Measurements from ENCODE around the gene MRPL49. TPM values are rescaled to one million over a fixed set of nuclear protein-coding genes. Genes with fewer than 3 reads are reported as not detected.
A peak's percentile ranks its signal among the peaks of the same experiment; 100 is the strongest.

The MRPL49 gene
- total and polyA plus RNA-seq, 9 of the 15 experiments (the other 6 are each of a cell fraction or from before 2014, with no cell fraction given), result 74.3 to 132 (median 91.2) TPM

DNA sequence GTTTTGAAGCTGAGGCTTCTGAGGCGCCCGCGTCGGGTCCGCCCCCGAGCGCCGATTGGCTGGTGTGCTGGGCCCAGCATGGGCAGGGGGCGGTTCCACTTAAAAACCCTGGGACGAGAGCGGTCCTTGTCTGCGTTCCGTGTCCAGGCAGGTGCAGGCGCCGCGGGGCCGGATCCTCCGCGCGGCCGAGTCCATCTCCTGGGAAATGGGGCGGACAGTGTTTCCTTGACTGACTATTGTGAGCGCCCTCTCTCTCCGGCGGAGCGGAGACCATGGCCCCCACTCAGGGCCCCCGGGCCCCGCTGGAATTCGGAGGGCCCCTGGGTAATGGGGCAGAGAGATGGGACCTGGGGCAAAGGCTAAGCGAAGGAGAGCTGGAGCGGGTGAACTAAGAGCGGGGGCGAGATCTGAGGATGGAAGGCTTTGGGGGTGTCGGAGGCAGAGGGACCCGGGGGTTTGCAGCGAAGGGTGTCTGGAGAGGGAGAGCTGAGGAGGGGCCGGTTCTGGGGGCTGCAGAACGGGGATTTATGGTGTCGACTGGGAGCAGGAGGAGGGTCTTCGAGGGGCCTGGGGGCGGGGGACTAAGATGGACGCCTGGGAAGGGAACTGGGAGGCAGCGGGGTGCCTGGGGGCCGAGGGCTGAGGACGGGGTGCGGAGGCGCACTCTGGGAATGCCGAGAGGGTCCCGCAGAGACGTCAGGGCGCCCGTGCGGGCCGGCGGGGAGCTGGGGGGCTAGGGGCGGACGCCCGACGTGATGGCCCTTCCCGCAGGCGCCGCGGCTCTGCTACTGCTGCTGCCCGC is 10.2 kb upstream of the MRPL49 start, which contains the start of gene TM7SF2:
TSS of gene TM7SF2 (plus strand) at position 129 of the 802 bp plus-strand sequence. CDS start at position 273, 144 bp downstream.
- Histone ChIP-seq H3K27ac (ENCODE audit: extremely low read depth, low read depth, low read length) (peak within 1 kb of the TSS; percentile 79), H3K4me3 (peak within 1 kb of the TSS; percentile 44), H4K20me1 (replicated peaks; ENCODE audit: control insufficient read depth, insufficient read depth, low read length) (no peaks in the 10 kb centered on the region), H3K27me3 (ENCODE audit: control insufficient read depth in 2 of 2, insufficient read depth in 2 of 2, low read length in 2 of 2) (no peaks in the 10 kb centered on the region), H3K79me2 (ENCODE audit: control insufficient read depth, insufficient read depth, low read length) (peaks cover 21% of the 10 kb centered on the region), H3K9me1 (ENCODE audit: control insufficient read depth, insufficient read depth, low read length) (no peaks in the 10 kb centered on the region), H3K4me2 (ENCODE audit: insufficient read depth, low read length) (peak within 1 kb of the TSS; percentile 93), H3K9me3 (replicated peaks; ENCODE audit: control insufficient read depth, insufficient read depth, low read depth, low read length) (no peaks in the 10 kb centered on the region), H3K4me1 (replicated peaks in 1 of 2; ENCODE audit: control insufficient read depth in 2 of 2, insufficient read depth in 2 of 2, low read length in 2 of 2) (peaks cover 29 to 63% of the 10 kb centered on the region in 2 experiments), H3K36me3 (ENCODE audit: control insufficient read depth, insufficient read depth, low read length) (peaks cover 39% of the 10 kb centered on the region), H3K9ac (ENCODE audit: insufficient read depth in 1 of 2, low read depth in 2 of 2, low read length in 2 of 2) (peak within 1 kb of the TSS; percentile 78 to 89), H2AFZ (ENCODE audit: low read depth, low read length) (peak within 1 kb of the TSS; percentile 89)
- in situ Hi-C loops (cut with MboI), result no loop called here
- WGBS (ENCODE audit: insufficient coverage, low coverage, missing lambda C conversion rate), result 2% methylated on average over 41 of the region's 64 CpGs
- CTCF ChIA-PET (ENCODE audit: low intra/inter-chr PET ratio), result interaction anchor here (0.6 to 2.5 kb wide), 6 partner anchors 10 to 150 kb away, joined by 3 to 19 read pairs (median 4); partner anchors contain the start of genes ARL2, CAPN1, FAU and MRPL49
- POLR2A ChIA-PET, result interaction anchor here (0.6 to 7.2 kb wide), 24 partner anchors 8 to 333 kb away, joined by 3 to 92 read pairs (median 4); partner anchors contain the start of genes ARL2, CAPN1, FAU and GPHA2
- BruUV-seq (replicated peaks), result no TSS peak
- DNase-seq (ENCODE audit: extremely low read depth in 1 of 4, low spot score in 3 of 4), result peak; percentile 96 to 99 (median 98)
- peak; percentile 90 for ATAC-seq
- FAIRE-seq, result peak; percentile 95
- intact Hi-C loops (cut with micrococcal nuclease), result loop anchor here (1.0 to 10.0 kb wide), 6 partner anchors 69 to 265 kb away; partner anchors contain the start of genes CAPN1 and CDC42EP2
- TF ChIP-seq GTF2F1 (IDR thresholded peaks at IDR 0.05; ENCODE audit: low read depth, low read length) (no peak), SMAD2 (IDR thresholded peaks at IDR 0.05; ENCODE audit: low read depth, low read length) (no peak), SNRNP70 (optimal IDR thresholded peaks at IDR 0.05; ENCODE audit: low read depth, low read length) (no peak), TBL1XR1 (IDR thresholded peaks at IDR 0.05; ENCODE audit: low read length in 2 of 2) (0 out of 4 replicates have a peak, but pooled peaks of 1 of the 2 experiments have one; percentile 10), ZNF23 (CRISPR knock-in tag; IDR thresholded peaks at IDR 0.05) (no peak), EWSR1 (IDR thresholded peaks at IDR 0.05; ENCODE audit: borderline replicate concordance, low read depth, partially characterized antibody) (no peak), MTA3 (IDR thresholded peaks at IDR 0.05; ENCODE audit: borderline replicate concordance) (peak; percentile 95), TAF1 (IDR thresholded peaks at IDR 0.05; ENCODE audit: control insufficient read depth, extremely low read depth, insufficient read depth, low read length, severe bottlenecking) (peak; percentile 39), ZNF239 (CRISPR knock-in tag; IDR thresholded peaks at IDR 0.05) (no peak), EGR1 (conservative IDR thresholded peaks at IDR 0.05) (peak; percentile 67), ADNP (tag; IDR thresholded peaks at IDR 0.05) (no peak), ZKSCAN1 (IDR thresholded peaks at IDR 0.05; ENCODE audit: low read depth, low read length) (no peak), WHSC1 (IDR thresholded peaks at IDR 0.05; ENCODE audit: low read length) (no peak), SIX5 (IDR thresholded peaks at IDR 0.05; ENCODE audit: borderline replicate concordance in 1 of 2, insufficient read depth in 1 of 2, low read depth in 1 of 2, low read length in 2 of 2) (no peak), EP400 (IDR thresholded peaks at IDR 0.05) (0 out of 2 replicates have a peak, but pooled peaks have one; percentile 6)
- TF ChIP-seq, protein P1, sequence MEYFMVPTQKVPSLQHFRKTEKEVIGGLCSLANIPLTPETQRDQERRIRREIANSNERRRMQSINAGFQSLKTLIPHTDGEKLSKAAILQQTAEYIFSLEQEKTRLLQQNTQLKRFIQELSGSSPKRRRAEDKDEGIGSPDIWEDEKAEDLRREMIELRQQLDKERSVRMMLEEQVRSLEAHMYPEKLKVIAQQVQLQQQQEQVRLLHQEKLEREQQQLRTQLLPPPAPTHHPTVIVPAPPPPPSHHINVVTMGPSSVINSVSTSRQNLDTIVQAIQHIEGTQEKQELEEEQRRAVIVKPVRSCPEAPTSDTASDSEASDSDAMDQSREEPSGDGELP (CRISPR knock-in tag; IDR thresholded peaks at IDR 0.05; ENCODE audit: borderline replicate concordance), result peak; percentile 58; the same call in 1 of the 2 replicates
- TF ChIP-seq, protein P2, sequence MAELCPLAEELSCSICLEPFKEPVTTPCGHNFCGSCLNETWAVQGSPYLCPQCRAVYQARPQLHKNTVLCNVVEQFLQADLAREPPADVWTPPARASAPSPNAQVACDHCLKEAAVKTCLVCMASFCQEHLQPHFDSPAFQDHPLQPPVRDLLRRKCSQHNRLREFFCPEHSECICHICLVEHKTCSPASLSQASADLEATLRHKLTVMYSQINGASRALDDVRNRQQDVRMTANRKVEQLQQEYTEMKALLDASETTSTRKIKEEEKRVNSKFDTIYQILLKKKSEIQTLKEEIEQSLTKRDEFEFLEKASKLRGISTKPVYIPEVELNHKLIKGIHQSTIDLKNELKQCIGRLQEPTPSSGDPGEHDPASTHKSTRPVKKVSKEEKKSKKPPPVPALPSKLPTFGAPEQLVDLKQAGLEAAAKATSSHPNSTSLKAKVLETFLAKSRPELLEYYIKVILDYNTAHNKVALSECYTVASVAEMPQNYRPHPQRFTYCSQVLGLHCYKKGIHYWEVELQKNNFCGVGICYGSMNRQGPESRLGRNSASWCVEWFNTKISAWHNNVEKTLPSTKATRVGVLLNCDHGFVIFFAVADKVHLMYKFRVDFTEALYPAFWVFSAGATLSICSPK (IDR thresholded peaks at IDR 0.05; ENCODE audit: borderline replicate concordance), result no peak
